ENCODE measurements around the gene ZBTB7B.

Gene ZBTB7B

GRCh38 chr1:155017041-155017945 lies 14.7 kb downstream of the ZBTB7B start:
- peak overlapping the region; percentile 48 for H3K27ac ChIP-seq (ENCODE audit: extremely low read depth, low read depth, low read length)
- H3K4me3 ChIP-seq (ENCODE audit: low read depth, low read length) = peak overlapping the region; percentile 31
- no peaks in the 10 kb centered on the region for H3K9me3 ChIP-seq (ENCODE audit: control insufficient read depth, insufficient read depth, low read depth, low read length)
- ChIA-PET POLR2A (interaction anchor here (0.7 to 2.2 kb wide), 13 partner anchors 11 to 67 kb away, joined by 3 to 12 read pairs (median 6); partner anchors contain the start of genes ADAM15, FLAD1, LENEP and PBXIP1), CTCF (interaction anchor here (0.6 to 3.3 kb wide), 41 partner anchors 8 to 331 kb away, joined by 3 to 38 read pairs (median 5); partner anchors contain the start of genes ADAM15, DCST1, DCST2 and EFNA3)
- peaks cover 0 to 35% of the 10 kb centered on the region in 2 experiments; a peak in 1 of 3 replicates for H3K36me3 ChIP-seq (ENCODE audit: control insufficient read depth in 2 of 2, insufficient read depth in 1 of 2, low read length in 2 of 2)
- peaks cover 7% of the 10 kb centered on the region for H3K4me1 ChIP-seq (ENCODE audit: control insufficient read depth, insufficient read depth, low read length)
- TF ChIP-seq BCL11A (tag by site-specific recombination; IDR thresholded peaks at IDR 0.05; ENCODE audit: low read depth) (peak; percentile 95), ZIC2 (tag by site-specific recombination; IDR thresholded peaks at IDR 0.05) (peak; percentile 79), YY2 (tag by site-specific recombination; IDR thresholded peaks at IDR 0.05) (peak; percentile 82), ZFHX2 (tag by site-specific recombination; conservative IDR thresholded peaks at IDR 0.05) (peak; percentile 99), ZNF121 (tag by site-specific recombination; IDR thresholded peaks at IDR 0.05) (peak; percentile 52; the same call in 1 of the 2 replicates), ZNF600 (tag by site-specific recombination; IDR thresholded peaks at IDR 0.05) (peak; percentile 100), ZNF423 (tag by site-specific recombination; IDR thresholded peaks at IDR 0.05) (no peak), ZNF777 (tag by site-specific recombination; IDR thresholded peaks at IDR 0.05; ENCODE audit: borderline replicate concordance) (no peak), ZNF302 (tag by site-specific recombination; IDR thresholded peaks at IDR 0.05; ENCODE audit: low read depth) (0 out of 2 replicates have a peak, but pooled peaks have one; percentile 23), ZNF501 (tag by site-specific recombination; IDR thresholded peaks at IDR 0.05) (peak; percentile 97), ZBTB48 (tag by site-specific recombination; IDR thresholded peaks at IDR 0.05) (peak; percentile 100), ZNF10 (tag by site-specific recombination; IDR thresholded peaks at IDR 0.05) (peak; percentile 54; the same call in 1 of the 2 replicates), ZNF692 (tag by site-specific recombination; IDR thresholded peaks at IDR 0.05) (peak; percentile 82), ZBTB21 (tag by site-specific recombination; IDR thresholded peaks at IDR 0.05) (peak; percentile 32), ZNF449 (tag by site-specific recombination; IDR thresholded peaks at IDR 0.05) (peak; percentile 34; the same call in 1 of the 2 replicates), ZNF624 (tag by site-specific recombination; IDR thresholded peaks at IDR 0.05) (no peak), PRDM2 (tag by site-specific recombination; IDR thresholded peaks at IDR 0.05; ENCODE audit: borderline replicate concordance) (peak; percentile 89; the same call in 1 of the 2 replicates), ZNF398 (tag by site-specific recombination; IDR thresholded peaks at IDR 0.05) (peak; percentile 100), ZNF202 (tag by site-specific recombination; IDR thresholded peaks at IDR 0.05; ENCODE audit: borderline replicate concordance) (0 out of 2 replicates have a peak, but pooled peaks have one; percentile 56), KLF17 (tag by site-specific recombination; IDR thresholded peaks at IDR 0.05) (peak; percentile 98)

All from HEK293 (cell line).